Activated CD4-positive, alpha-beta memory T cell treated with anti-CD3 and anti-CD28 coated beads for 36 hours (primary cell): ENCODE data around the gene MIB1. TPM values are rescaled to one million over a fixed set of nuclear protein-coding genes. Genes with fewer than 3 reads are reported as not detected.

Source experiments
- CTCF ChIA-PET: fragments of 350-600 bp; sonication (Branson Sonifier 250); formaldehyde crosslinking; loops from one replicate; lab custom pipeline; 2021; ENCODE audit warnings: antibody characterized with exemption, inconsistent platforms; lab: Charles Lee
- POLR2A ChIA-PET: fragments of 350-600 bp; sonication (Branson Sonifier 250); formaldehyde crosslinking; loops from one replicate; lab custom pipeline; 2021; ENCODE audit warnings: antibody characterized with exemption; lab: Charles Lee
- DNase-seq: peaks from one replicate; pipeline ENCODE4 v3.0.0-alpha.2; 2020
- H3K27ac Mint-ChIP-seq: one replicate; pipeline ENCODE4 v1.8.0; 2021; ENCODE audit warnings: mixed read lengths
- H3K27me3 Mint-ChIP-seq: one replicate; pipeline ENCODE4 v1.8.0; 2021; ENCODE audit warnings: mixed read lengths
- H3K36me3 Mint-ChIP-seq: one replicate; pipeline ENCODE4 v1.8.0; 2021; ENCODE audit warnings: mixed read lengths
- H3K4me1 Mint-ChIP-seq: one replicate; pipeline ENCODE4 v1.8.0; 2021; ENCODE audit warnings: low read depth, mixed read lengths
- H3K4me3 Mint-ChIP-seq: one replicate; pipeline ENCODE4 v1.8.0; 2021; ENCODE audit warnings: mild to moderate bottlenecking, mixed read lengths
- H3K9me3 Mint-ChIP-seq: one replicate; pipeline ENCODE4 v1.8.0; 2021; ENCODE audit warnings: mixed read lengths
- intact Hi-C: fragments of 100-400 bp; cut with micrococcal nuclease; formaldehyde crosslinking; loops from one replicate; pipeline ENCODE4 v1.15.1; 2023
- total RNA-seq, 2 experiments: library from RNA; stranded (reverse); gene quantifications; one replicate each; pipeline ENCODE4 v1.2.3, GENCODE V29; 2021

Gene MIB1
- total RNA-seq, 2 experiments from 2014 or later = 40.8 to 43.5 TPM

GRCh38 chr18:21820811-21821143 is 80.2 kb downstream of the MIB1 start:
- Mint-ChIP-seq H3K4me1 (no peaks in the 10 kb centered on the region), H3K36me3 (peaks cover 18% of the 10 kb centered on the region), H3K4me3 (no peak overlapping the region), H3K27me3 (no peaks in the 10 kb centered on the region), H3K27ac (no peak overlapping the region), H3K9me3 (no peaks in the 10 kb centered on the region)
- ChIA-PET CTCF (interaction anchor here (1.2 kb wide), 1 partner anchor 36 kb away, joined by 3 read pairs; no protein-coding TSS in a partner anchor), POLR2A (no interaction called here)
- intact Hi-C loops = no loop called here
- DNase-seq = no peak

GRCh38 chr18:21823848-21824247 is 83.3 kb downstream of the MIB1 start:
- Mint-ChIP-seq H3K4me1 (no peaks in the 10 kb centered on the region), H3K27ac (no peak overlapping the region), H3K27me3 (no peaks in the 10 kb centered on the region), H3K9me3 (no peaks in the 10 kb centered on the region), H3K36me3 (peaks cover 4% of the 10 kb centered on the region), H3K4me3 (no peak overlapping the region)
- intact Hi-C loops = no loop called here
- POLR2A ChIA-PET = no interaction called here
- CTCF ChIA-PET = interaction anchor here (0.7 kb wide), 1 partner anchor 211 kb away, joined by 3 read pairs; the partner anchor contains the start of gene SNRPD1
- no peak for DNase-seq

GRCh38 chr18:21826196-21826595 is 85.6 kb downstream of the MIB1 start:
- Mint-ChIP-seq H3K36me3 (no peaks in the 10 kb centered on the region), H3K4me1 (peaks cover 2% of the 10 kb centered on the region), H3K27ac (no peak overlapping the region), H3K9me3 (no peaks in the 10 kb centered on the region), H3K27me3 (no peaks in the 10 kb centered on the region), H3K4me3 (no peak overlapping the region)
- POLR2A ChIA-PET = no interaction called here
- intact Hi-C loops = no loop called here
- no peak for DNase-seq
- CTCF ChIA-PET = no interaction called here

- Mint-ChIP-seq H3K36me3 (no peaks in the 10 kb centered on the region), H3K27ac (no peak overlapping the region), H3K4me1 (peaks cover 2% of the 10 kb centered on the region), H3K4me3 (no peak overlapping the region), H3K9me3 (no peaks in the 10 kb centered on the region), H3K27me3 (no peaks in the 10 kb centered on the region)
- CTCF ChIA-PET = interaction anchor here (0.6 to 1.5 kb wide), 2 partner anchors 71 to 339 kb away, joined by 3 read pairs; no protein-coding TSS in a partner anchor
- DNase-seq = no peak
- intact Hi-C loops = no loop called here
- POLR2A ChIA-PET = no interaction called here
These were observed 86.2 kb downstream of the MIB1 start for GRCh38 chr18:21826641-21827302.

GRCh38 chr18:21830532-21830931 is 89.9 kb downstream of the MIB1 start:
- Mint-ChIP-seq H3K4me1 (peaks cover 2% of the 10 kb centered on the region), H3K4me3 (no peak overlapping the region), H3K9me3 (no peaks in the 10 kb centered on the region), H3K27ac (no peak overlapping the region), H3K27me3 (no peaks in the 10 kb centered on the region), H3K36me3 (peaks cover 2% of the 10 kb centered on the region)
- DNase-seq = no peak
- ChIA-PET CTCF (no interaction called here), POLR2A (no interaction called here)
- intact Hi-C loops = no loop called here

GRCh38 chr18:21831413-21831831 is 90.8 kb downstream of the MIB1 start:
- ChIA-PET CTCF (interaction anchor here (0.6 kb wide), 1 partner anchor 46 kb away, joined by 3 read pairs; no protein-coding TSS in a partner anchor), POLR2A (no interaction called here)
- peaks cover 2% of the 10 kb centered on the region for H3K4me1 Mint-ChIP-seq

GRCh38 chr18:21833604-21834298 is 93.2 kb downstream of the MIB1 start:
- Mint-ChIP-seq H3K4me3 (no peak overlapping the region), H3K9me3 (no peaks in the 10 kb centered on the region), H3K27me3 (no peaks in the 10 kb centered on the region), H3K36me3 (peaks cover 5% of the 10 kb centered on the region), H3K27ac (no peak overlapping the region), H3K4me1 (peaks cover 2% of the 10 kb centered on the region)
- no peak for DNase-seq
- intact Hi-C loops = no loop called here
- POLR2A ChIA-PET = no interaction called here
- CTCF ChIA-PET = interaction anchor here (1.0 kb wide), 1 partner anchor 205 kb away, joined by 3 read pairs; no protein-coding TSS in a partner anchor

More at GRCh38 chr18:21831413-21831831, 90.8 kb downstream of the MIB1 start:
- intact Hi-C loops = no loop called here
- no peak overlapping the region for H3K4me3 Mint-ChIP-seq
- DNase-seq = no peak
- H3K27ac Mint-ChIP-seq = no peak overlapping the region
- no peaks in the 10 kb centered on the region for H3K27me3 Mint-ChIP-seq
- peaks cover 2% of the 10 kb centered on the region for H3K36me3 Mint-ChIP-seq
- H3K9me3 Mint-ChIP-seq = no peaks in the 10 kb centered on the region

GRCh38 chr18:21834299-21834660 is 93.7 kb downstream of the MIB1 start:
- peaks cover 2% of the 10 kb centered on the region for H3K4me1 Mint-ChIP-seq
- peaks cover 6% of the 10 kb centered on the region for H3K36me3 Mint-ChIP-seq
- ChIA-PET POLR2A (no interaction called here), CTCF (interaction anchor here (1.0 kb wide), 1 partner anchor 206 kb away, joined by 3 read pairs; no protein-coding TSS in a partner anchor)
- no peak for DNase-seq
- no peaks in the 10 kb centered on the region for H3K9me3 Mint-ChIP-seq
- no peak overlapping the region for H3K4me3 Mint-ChIP-seq
- intact Hi-C loops = no loop called here
- H3K27ac Mint-ChIP-seq = no peak overlapping the region
- no peaks in the 10 kb centered on the region for H3K27me3 Mint-ChIP-seq

- no peaks in the 10 kb centered on the region for H3K4me1 Mint-ChIP-seq
- no peak for DNase-seq
- peaks cover 18% of the 10 kb centered on the region for H3K36me3 Mint-ChIP-seq
- no peaks in the 10 kb centered on the region for H3K27me3 Mint-ChIP-seq
- POLR2A ChIA-PET = interaction anchor here (0.6 kb wide), 1 partner anchor 537 kb away, joined by 4 read pairs; no protein-coding TSS in a partner anchor
- intact Hi-C loops = no loop called here
- no peak overlapping the region for H3K27ac Mint-ChIP-seq
- H3K4me3 Mint-ChIP-seq = no peak overlapping the region
- CTCF ChIA-PET = interaction anchor here (1.2 to 2.4 kb wide), 2 partner anchors 11 to 19 kb away, joined by 3 to 7 read pairs; no protein-coding TSS in a partner anchor
- no peaks in the 10 kb centered on the region for H3K9me3 Mint-ChIP-seq
These were observed 101.0 kb downstream of the MIB1 start for GRCh38 chr18:21841570-21841969.

- DNase-seq = no peak
- H3K36me3 Mint-ChIP-seq = peaks cover 22% of the 10 kb centered on the region
- no peak overlapping the region for H3K27ac Mint-ChIP-seq
- intact Hi-C loops = no loop called here
- H3K4me3 Mint-ChIP-seq = no peak overlapping the region
- H3K9me3 Mint-ChIP-seq = no peaks in the 10 kb centered on the region
- no peaks in the 10 kb centered on the region for H3K4me1 Mint-ChIP-seq
- POLR2A ChIA-PET = no interaction called here
- CTCF ChIA-PET = interaction anchor here (1.3 to 2.4 kb wide), 2 partner anchors 10 to 243 kb away, joined by 3 to 7 read pairs; partner anchors contain the start of gene ESCO1
- no peaks in the 10 kb centered on the region for H3K27me3 Mint-ChIP-seq
These were observed 102.7 kb downstream of the MIB1 start for GRCh38 chr18:21843341-21843740.

- Mint-ChIP-seq H3K4me3 (no peak overlapping the region), H3K4me1 (peaks cover 6% of the 10 kb centered on the region), H3K27ac (no peak overlapping the region), H3K36me3 (peaks cover 9% of the 10 kb centered on the region), H3K9me3 (no peaks in the 10 kb centered on the region), H3K27me3 (no peaks in the 10 kb centered on the region)
- POLR2A ChIA-PET = no interaction called here
- DNase-seq = no peak
- intact Hi-C loops = loop anchor here (1.0 to 10.0 kb wide), 2 partner anchors 167 to 362 kb away; no protein-coding TSS in a partner anchor
- CTCF ChIA-PET = no interaction called here
These were observed 110.9 kb downstream of the MIB1 start for GRCh38 chr18:21851327-21851961.

GRCh38 chr18:21853016-21853415 is 112.4 kb downstream of the MIB1 start:
- intact Hi-C loops = loop anchor here (10.0 kb wide), 1 partner anchor 168 kb away; no protein-coding TSS in a partner anchor
- DNase-seq = no peak
- Mint-ChIP-seq H3K4me3 (no peak overlapping the region), H3K27me3 (no peaks in the 10 kb centered on the region), H3K9me3 (no peaks in the 10 kb centered on the region), H3K36me3 (peaks cover 13% of the 10 kb centered on the region), H3K27ac (no peak overlapping the region), H3K4me1 (peaks cover 13% of the 10 kb centered on the region)
- POLR2A ChIA-PET = no interaction called here
- CTCF ChIA-PET = interaction anchor here (1.8 kb wide), 1 partner anchor 11 kb away, joined by 7 read pairs; no protein-coding TSS in a partner anchor
